ENCODE data around the gene SLC39A3.

DNA sequence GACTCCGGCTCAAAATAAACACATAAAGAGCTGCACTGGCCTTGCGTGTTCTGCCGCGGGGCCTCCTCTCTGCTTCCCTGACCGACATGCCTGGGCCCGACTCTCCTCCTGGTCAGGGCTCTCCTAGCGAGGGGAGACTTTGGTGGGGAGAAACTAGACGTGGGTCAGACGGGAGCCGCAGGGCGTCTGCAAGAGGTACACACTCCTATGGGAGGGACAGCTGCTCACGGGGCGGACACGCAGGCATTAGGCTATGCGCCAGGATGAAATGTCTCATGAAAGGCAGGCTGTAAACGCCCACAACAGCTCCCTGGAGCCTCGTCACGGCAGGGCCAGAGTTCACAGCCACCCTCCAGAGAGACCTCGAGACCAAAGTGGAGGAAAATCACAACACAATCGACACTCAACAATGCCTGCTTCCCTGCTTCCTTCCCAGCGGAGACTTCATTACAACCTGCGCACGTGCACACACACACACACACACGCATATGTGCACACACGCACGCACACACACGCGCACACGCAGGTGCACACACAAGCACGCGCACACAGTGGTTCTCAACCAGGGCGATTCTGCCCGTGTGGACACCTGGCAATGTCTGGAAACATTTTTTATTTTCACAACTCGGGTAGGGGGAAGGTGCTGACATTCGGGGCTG is 5.8 kb downstream of the SLC39A3 start:
- no peak for TF ChIP-seq EZH2 (IDR thresholded peaks at IDR 0.05; ENCODE audit: low read length, unreplicated experiment)
- TF ChIP-seq, protein P1, sequence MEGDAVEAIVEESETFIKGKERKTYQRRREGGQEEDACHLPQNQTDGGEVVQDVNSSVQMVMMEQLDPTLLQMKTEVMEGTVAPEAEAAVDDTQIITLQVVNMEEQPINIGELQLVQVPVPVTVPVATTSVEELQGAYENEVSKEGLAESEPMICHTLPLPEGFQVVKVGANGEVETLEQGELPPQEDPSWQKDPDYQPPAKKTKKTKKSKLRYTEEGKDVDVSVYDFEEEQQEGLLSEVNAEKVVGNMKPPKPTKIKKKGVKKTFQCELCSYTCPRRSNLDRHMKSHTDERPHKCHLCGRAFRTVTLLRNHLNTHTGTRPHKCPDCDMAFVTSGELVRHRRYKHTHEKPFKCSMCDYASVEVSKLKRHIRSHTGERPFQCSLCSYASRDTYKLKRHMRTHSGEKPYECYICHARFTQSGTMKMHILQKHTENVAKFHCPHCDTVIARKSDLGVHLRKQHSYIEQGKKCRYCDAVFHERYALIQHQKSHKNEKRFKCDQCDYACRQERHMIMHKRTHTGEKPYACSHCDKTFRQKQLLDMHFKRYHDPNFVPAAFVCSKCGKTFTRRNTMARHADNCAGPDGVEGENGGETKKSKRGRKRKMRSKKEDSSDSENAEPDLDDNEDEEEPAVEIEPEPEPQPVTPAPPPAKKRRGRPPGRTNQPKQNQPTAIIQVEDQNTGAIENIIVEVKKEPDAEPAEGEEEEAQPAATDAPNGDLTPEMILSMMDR (conservative IDR thresholded peaks at IDR 0.05; ENCODE audit: low read depth, low read length): no peak
